Measurements from ENCODE around the gene TSTD2.
"Not testable (repeated sequence)": the region's sequence is repeated elsewhere in the genome, so short reads cannot be mapped to it uniquely, and the experiment has no call there.

TSTD2 gene

GRCh38 chr9:97575673-97576200, 57.4 kb downstream of the TSTD2 start:
- peak in 1 of 2 donors; percentile 40 for DNase-seq
- no peaks in the 10 kb centered on the region for H3K9me3 ChIP-seq
- H3K4me3 ChIP-seq: no peak overlapping the region
- H3K27ac ChIP-seq: no peak overlapping the region
- H3K4me1 ChIP-seq: peaks cover 0 to 40% (median 3%) of the 10 kb centered on the region in 4 donors
- intact Hi-C loops (cut with DNase I; ENCODE audit: low total_unique reads): no loop called here
- H3K36me3 ChIP-seq: peaks cover 39 to 60% (median 47%) of the 10 kb centered on the region in 3 donors
- TF ChIP-seq CTCF (IDR thresholded peaks at IDR 0.05): no peak
- H3K27me3 ChIP-seq: no peaks in the 10 kb centered on the region

GRCh38 chr9:97574921-97575672, 58.1 kb downstream of the TSTD2 start:
- H3K27me3 ChIP-seq; H3K4me3 ChIP-seq; H3K27ac ChIP-seq; intact Hi-C loops (cut with DNase I; ENCODE audit: low total_unique reads); H3K9me3 ChIP-seq: not testable (repeated sequence)
- peak in 1 of 2 donors; percentile 61 for DNase-seq
- peaks cover 46 to 67% (median 53%) of the 10 kb centered on the region in 3 donors for H3K36me3 ChIP-seq
- peaks cover 0 to 46% (median 3%) of the 10 kb centered on the region in 4 donors for H3K4me1 ChIP-seq

GRCh38 chr9:97574101-97574571, 59.0 kb downstream of the TSTD2 start:
- H3K27ac ChIP-seq; intact Hi-C loops (cut with DNase I; ENCODE audit: low total_unique reads); H3K9me3 ChIP-seq; H3K4me3 ChIP-seq; H3K27me3 ChIP-seq: not testable (repeated sequence)
- DNase-seq: peak; percentile 18 to 63
- H3K4me1 ChIP-seq: peaks cover 0 to 49% (median 3%) of the 10 kb centered on the region in 4 donors
- peaks cover 55 to 76% (median 63%) of the 10 kb centered on the region in 3 donors for H3K36me3 ChIP-seq

- Histone ChIP-seq H3K36me3 (peaks cover 61 to 82% (median 68%) of the 10 kb centered on the region in 3 donors), H3K27me3 (no peaks in the 10 kb centered on the region), H3K9me3 (no peaks in the 10 kb centered on the region), H3K4me1 (peaks cover 0 to 43% (median 1%) of the 10 kb centered on the region in 4 donors), H3K4me3 (no peak overlapping the region), H3K27ac (no peak overlapping the region)
- TF ChIP-seq CTCF (IDR thresholded peaks at IDR 0.05): no peak
- peak; percentile 10 to 63 for DNase-seq
- intact Hi-C loops (cut with DNase I; ENCODE audit: low total_unique reads): no loop called here
Measured at GRCh38 chr9:97573482-97574073, 59.6 kb downstream of the TSTD2 start.

GRCh38 chr9:97572892-97573365, 60.2 kb downstream of the TSTD2 start:
- H3K36me3 ChIP-seq: peaks cover 65 to 88% (median 73%) of the 10 kb centered on the region in 3 donors
- intact Hi-C loops (cut with DNase I; ENCODE audit: low total_unique reads): no loop called here
- peak; percentile 16 to 63 for DNase-seq
- no peaks in the 10 kb centered on the region for H3K27me3 ChIP-seq
- H3K4me3 ChIP-seq: no peak overlapping the region
- no peak for TF ChIP-seq CTCF (IDR thresholded peaks at IDR 0.05)
- no peaks in the 10 kb centered on the region for H3K9me3 ChIP-seq
- H3K4me1 ChIP-seq: peaks cover 0 to 37% (median 0%) of the 10 kb centered on the region in 4 donors
- peak overlapping the region in 1 of 2 donors; percentile 51 for H3K27ac ChIP-seq

- no peaks in the 10 kb centered on the region for H3K9me3 ChIP-seq
- peak in 1 of 2 donors; percentile 61 for DNase-seq
- intact Hi-C loops (cut with DNase I; ENCODE audit: low total_unique reads): no loop called here
- peaks cover 0 to 35% (median 0%) of the 10 kb centered on the region in 4 donors for H3K4me1 ChIP-seq
- no peaks in the 10 kb centered on the region for H3K27me3 ChIP-seq
- H3K4me3 ChIP-seq: no peak overlapping the region
- TF ChIP-seq CTCF (IDR thresholded peaks at IDR 0.05): no peak
- peaks cover 71 to 89% (median 79%) of the 10 kb centered on the region in 3 donors for H3K36me3 ChIP-seq
- H3K27ac ChIP-seq: peak overlapping the region; percentile 45 to 51
Measured at GRCh38 chr9:97572196-97572891, 60.8 kb downstream of the TSTD2 start.

Measured in tibial artery (tissue), 4 donors.